ENCODE results near the gene CEP43.

CEP43 gene

DNA sequence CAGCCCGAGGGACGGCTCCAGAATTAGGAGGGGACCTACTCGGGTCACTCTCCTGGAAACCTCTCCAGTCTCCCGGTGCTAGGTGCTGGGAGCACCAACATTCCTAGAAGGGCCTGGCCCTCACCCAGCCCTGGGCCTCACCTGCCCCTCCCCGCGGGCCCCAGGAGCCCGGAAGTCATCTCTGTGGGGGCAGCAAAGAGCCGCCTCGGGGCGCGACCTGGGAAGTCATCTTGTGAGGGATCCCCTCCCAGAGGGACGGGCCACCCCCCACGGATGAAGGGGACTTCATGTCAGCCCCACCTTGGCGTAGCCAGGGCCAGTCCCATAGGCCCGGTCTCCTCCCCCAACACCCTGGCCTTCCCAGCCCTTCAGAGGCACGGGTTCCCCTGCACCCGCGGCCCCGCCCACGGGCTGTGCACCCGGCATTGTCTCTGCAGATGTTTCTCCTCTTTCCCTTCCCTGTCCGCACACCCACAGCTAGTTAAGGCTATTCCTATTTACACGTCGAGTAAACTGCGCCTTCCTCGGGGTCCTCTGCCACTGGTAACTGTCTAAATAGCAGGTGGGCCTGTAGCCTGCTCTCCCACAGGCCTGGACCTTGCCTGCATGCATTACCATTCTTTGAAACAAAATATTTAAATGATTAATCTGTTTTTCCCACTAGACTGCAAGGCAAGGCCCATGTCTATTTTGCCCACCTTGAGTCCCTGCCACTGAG lies 42.0 kb upstream of the CEP43 start:
- H3K4me1 Mint-ChIP-seq (ENCODE audit: low read depth): peaks cover 62% of the 10 kb centered on the region
- H3K27ac Mint-ChIP-seq: peak overlapping the region; percentile 90
- H3K9me3 Mint-ChIP-seq: no peaks in the 10 kb centered on the region
- no peaks in the 10 kb centered on the region for H3K27me3 Mint-ChIP-seq (ENCODE audit: low read depth)
- H3K4me3 Mint-ChIP-seq: peak overlapping the region; percentile 98
- peaks cover 13% of the 10 kb centered on the region for H3K36me3 Mint-ChIP-seq (ENCODE audit: low read depth)

DNA sequence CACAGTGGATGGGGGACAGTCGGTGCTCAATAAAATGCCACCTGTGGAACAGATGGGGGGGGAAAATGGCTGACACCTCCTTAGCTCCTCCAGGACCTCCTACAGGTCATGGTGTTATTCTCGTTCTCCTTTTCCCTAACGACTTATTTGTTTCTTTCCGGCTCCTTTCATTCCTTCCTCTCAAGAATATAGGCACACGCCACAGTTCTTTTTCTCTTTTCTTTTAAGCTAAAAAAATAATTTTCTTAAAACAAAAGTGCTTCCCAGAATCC lies 41.5 kb upstream of the CEP43 start:
- no peaks in the 10 kb centered on the region for H3K9me3 Mint-ChIP-seq
- peak overlapping the region; percentile 90 for H3K27ac Mint-ChIP-seq
- peaks cover 58% of the 10 kb centered on the region for H3K4me1 Mint-ChIP-seq (ENCODE audit: low read depth)
- peak overlapping the region; percentile 98 for H3K4me3 Mint-ChIP-seq
- H3K36me3 Mint-ChIP-seq (ENCODE audit: low read depth): peaks cover 10% of the 10 kb centered on the region
- H3K27me3 Mint-ChIP-seq (ENCODE audit: low read depth): no peaks in the 10 kb centered on the region

DNA sequence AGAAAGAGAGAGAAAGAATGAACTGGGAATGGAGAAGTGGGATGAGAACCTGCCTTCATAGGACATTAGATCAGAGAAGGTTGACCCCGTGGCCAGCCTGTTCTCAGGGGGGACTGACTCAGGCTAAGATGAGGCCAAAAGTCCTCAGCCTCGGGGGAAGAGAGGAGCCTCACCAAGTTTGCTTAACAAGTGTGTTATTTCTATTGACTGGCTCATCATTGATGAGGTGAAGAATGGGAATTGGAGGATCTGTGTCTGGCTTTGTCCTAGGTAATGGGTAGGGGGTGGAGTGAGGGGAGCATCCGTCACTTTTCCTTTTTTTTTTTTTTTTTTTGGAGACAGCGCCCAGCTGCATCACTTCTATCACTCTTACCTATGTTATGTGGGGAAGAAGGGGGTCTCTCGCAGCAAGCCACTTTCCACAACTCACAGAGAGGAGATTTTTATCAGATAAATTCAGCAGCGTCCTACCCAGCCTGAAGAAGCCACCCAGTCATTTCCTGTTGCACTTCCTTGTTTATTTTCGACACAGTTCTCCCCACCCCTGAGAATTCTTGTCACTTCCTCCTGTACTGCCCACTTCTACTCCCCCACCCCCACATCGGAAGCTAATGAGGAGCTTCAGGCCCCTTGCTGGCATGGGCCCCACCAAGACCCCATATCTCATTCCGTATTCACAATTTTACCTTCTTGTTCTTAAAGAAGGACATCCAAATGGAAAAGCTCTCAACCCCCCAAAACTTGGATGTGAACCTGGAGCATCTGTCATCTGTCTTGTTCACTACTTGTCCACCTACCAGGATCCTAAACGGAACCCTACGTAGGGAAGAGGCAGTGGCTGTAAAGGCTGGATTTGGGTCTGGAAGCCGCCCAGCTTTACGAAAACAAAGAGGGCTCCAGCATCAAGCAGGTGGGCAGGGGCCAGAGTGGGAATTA lies 40.0 kb upstream of the CEP43 start:
- peaks cover 49% of the 10 kb centered on the region for H3K4me1 Mint-ChIP-seq (ENCODE audit: low read depth)
- H3K4me3 Mint-ChIP-seq: peak overlapping the region; percentile 98
- no peaks in the 10 kb centered on the region for H3K27me3 Mint-ChIP-seq (ENCODE audit: low read depth)
- peaks cover 9% of the 10 kb centered on the region for H3K36me3 Mint-ChIP-seq (ENCODE audit: low read depth)
- peak overlapping the region; percentile 90 for H3K27ac Mint-ChIP-seq
- H3K9me3 Mint-ChIP-seq: peaks cover 6% of the 10 kb centered on the region

DNA sequence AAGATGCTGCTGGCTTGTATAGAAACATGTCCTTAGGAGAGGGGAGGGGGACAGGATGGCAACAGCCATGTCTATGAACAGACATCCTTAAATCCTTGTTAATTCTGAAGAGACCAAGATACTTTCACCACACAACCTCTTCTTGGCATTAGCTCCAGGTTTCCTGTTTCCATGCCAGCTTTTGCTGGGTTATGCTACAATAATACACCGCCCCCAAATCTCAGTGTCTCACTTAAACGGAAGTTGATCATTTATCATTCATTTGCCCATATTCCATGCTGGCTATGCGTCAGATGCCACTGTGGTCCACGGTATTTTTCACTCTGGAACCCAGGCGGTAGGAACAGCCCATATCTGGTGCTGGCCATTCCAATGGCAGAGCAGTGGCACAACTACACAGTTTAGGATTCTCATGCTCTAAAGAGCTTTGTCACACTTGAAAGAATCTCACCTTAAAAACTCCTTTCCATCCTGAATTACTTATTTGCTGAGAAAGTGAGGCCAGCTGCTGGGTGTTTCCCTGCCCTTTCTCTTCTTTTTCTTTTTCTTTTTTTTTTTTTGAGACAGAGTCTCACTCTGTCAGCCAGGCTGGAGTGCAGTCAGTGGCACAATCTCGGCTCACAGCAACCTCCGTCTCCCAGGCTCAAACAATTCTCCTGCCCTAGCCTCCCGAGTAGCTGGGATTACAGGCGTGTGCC lies 39.1 kb upstream of the CEP43 start:
- peaks cover 12% of the 10 kb centered on the region for H3K9me3 Mint-ChIP-seq
- peaks cover 44% of the 10 kb centered on the region for H3K4me1 Mint-ChIP-seq (ENCODE audit: low read depth)
- peak overlapping the region; percentile 57 for H3K4me3 Mint-ChIP-seq

DNA sequence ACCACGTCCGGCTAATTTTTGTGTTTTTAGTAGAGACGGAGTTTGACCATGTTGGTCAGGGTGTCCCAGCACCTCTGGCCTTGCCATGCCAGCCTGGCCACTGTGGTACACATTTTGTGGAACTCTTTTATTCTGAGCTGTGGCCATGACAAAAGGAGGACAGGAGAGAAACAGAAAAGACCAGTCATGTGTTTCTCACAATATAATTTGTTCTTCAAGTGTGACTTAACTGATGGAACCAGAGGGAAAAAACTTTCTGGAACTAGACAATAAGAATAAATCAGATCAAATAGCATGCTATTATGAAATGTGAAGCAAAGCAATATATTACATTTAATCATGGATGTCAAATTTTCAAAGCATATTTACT lies 38.6 kb upstream of the CEP43 start:
- peaks cover 41% of the 10 kb centered on the region for H3K4me1 Mint-ChIP-seq (ENCODE audit: low read depth)
- H3K36me3 Mint-ChIP-seq (ENCODE audit: low read depth): peaks cover 8% of the 10 kb centered on the region
- H3K4me3 Mint-ChIP-seq: no peak overlapping the region
- peak overlapping the region; percentile 90 for H3K27ac Mint-ChIP-seq
- H3K27me3 Mint-ChIP-seq (ENCODE audit: low read depth): no peaks in the 10 kb centered on the region
- peaks cover 12% of the 10 kb centered on the region for H3K9me3 Mint-ChIP-seq

More for the DNA sequence above, 39.1 kb upstream of the CEP43 start:
- H3K27me3 Mint-ChIP-seq (ENCODE audit: low read depth): no peaks in the 10 kb centered on the region
- H3K36me3 Mint-ChIP-seq (ENCODE audit: low read depth): peaks cover 10% of the 10 kb centered on the region
- peak overlapping the region; percentile 90 for H3K27ac Mint-ChIP-seq

DNA sequence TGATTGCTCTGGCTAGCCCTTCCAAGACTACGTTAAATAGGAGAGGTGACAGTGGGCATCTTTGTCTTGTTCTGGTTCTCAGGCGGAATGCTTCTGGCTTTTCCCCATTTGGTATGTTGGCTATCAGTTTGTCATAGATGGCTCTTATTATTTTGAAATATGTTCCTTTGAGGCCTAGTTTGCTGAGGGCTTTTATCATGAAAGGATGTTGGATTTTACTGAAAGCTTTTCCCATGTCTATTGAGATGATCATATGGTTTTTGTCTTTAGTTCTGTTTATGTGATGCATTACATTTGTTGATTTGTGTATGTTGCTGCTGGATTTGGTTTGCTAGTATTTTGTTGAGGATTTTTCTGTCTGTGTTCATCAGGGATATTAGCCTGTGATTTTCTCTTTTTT lies 32.9 kb upstream of the CEP43 start:
- Mint-ChIP-seq H3K4me3 (no peak overlapping the region), H3K36me3 (ENCODE audit: low read depth) (peaks cover 41% of the 10 kb centered on the region), H3K27ac (no peak overlapping the region), H3K9me3 (peaks cover 33% of the 10 kb centered on the region), H3K4me1 (ENCODE audit: low read depth) (peaks cover 26% of the 10 kb centered on the region), H3K27me3 (ENCODE audit: low read depth) (no peaks in the 10 kb centered on the region)

DNA sequence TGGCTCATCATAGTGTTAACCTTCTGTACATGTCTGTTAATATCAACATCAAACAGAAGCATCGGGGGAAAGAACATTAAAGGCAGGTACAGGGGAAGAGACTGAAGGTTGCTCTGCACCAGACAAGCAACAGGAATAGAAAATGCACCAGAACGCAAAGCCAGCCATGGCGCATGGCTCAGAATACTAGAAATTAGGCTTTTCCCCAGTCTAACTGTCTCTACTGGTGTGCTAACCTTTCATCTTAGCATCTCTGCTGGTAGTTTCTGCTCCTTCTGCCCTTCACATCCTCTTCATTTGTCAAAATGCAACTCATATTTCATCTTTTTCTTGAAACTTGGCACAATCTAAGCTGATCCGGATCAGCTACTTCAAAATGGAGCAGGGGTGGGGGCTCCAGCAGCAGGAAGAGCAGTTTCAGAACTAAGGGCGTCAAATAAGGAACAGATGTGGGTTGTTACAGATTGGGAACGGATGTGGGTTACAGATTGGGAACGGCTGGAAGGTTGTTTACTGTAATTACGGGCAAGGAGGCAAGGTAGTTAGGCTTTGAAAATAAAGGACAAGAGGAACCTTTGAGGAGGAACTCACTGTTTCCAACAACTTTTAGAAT lies 29.7 kb upstream of the CEP43 start:
- Mint-ChIP-seq H3K27ac (peak overlapping the region; percentile 90), H3K4me3 (peak overlapping the region; percentile 71), H3K4me1 (ENCODE audit: low read depth) (peaks cover 46% of the 10 kb centered on the region), H3K9me3 (peaks cover 24% of the 10 kb centered on the region), H3K36me3 (ENCODE audit: low read depth) (peaks cover 50% of the 10 kb centered on the region), H3K27me3 (ENCODE audit: low read depth) (no peaks in the 10 kb centered on the region)

DNA sequence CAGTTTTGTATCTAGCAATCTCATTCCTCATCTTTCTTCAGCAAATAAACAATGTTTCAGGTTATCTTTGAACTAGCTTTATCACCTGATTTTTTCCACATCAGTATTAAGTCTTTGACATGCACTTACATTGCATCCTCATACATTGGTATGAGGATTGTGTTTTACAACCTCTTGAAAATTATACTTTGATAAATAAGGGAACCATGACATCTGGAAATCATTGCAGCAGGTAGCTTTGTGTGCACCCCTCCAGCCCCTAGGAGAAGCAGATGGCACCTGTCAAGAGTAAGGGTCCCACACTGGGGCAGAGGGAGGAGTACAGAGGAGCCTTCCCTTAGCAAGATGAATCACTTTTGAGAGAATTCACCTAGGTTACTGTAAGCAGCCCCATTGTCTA lies 29.1 kb upstream of the CEP43 start:
- H3K9me3 Mint-ChIP-seq: peaks cover 21% of the 10 kb centered on the region
- H3K27ac Mint-ChIP-seq: peak overlapping the region; percentile 90
- peaks cover 47% of the 10 kb centered on the region for H3K36me3 Mint-ChIP-seq (ENCODE audit: low read depth)
- no peaks in the 10 kb centered on the region for H3K27me3 Mint-ChIP-seq (ENCODE audit: low read depth)
- peak overlapping the region; percentile 50 for H3K4me3 Mint-ChIP-seq
- H3K4me1 Mint-ChIP-seq (ENCODE audit: low read depth): peaks cover 52% of the 10 kb centered on the region

DNA sequence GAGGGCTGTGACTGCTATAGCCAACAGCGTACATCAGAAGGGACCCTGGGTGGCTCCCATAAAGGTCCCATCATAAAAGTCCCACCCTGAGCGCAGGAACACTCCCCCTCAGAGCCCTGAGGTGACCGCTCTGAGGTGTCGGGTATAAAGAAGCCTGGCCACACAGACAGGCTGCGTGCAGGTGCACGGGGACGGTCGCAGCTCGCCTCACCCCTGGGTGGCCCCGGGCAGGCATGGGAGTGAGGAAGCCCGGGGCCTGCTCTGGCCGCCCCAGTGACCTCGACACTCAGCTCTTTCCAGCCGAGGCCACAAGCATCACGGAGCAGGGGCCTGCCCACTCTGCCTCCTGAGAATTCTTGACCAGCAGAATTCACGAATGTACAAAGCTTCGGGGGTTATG lies 28.4 kb upstream of the CEP43 start:
- Mint-ChIP-seq H3K9me3 (peaks cover 21% of the 10 kb centered on the region), H3K27me3 (ENCODE audit: low read depth) (no peaks in the 10 kb centered on the region), H3K4me1 (ENCODE audit: low read depth) (peaks cover 53% of the 10 kb centered on the region), H3K27ac (peak overlapping the region; percentile 90), H3K36me3 (ENCODE audit: low read depth) (peaks cover 46% of the 10 kb centered on the region), H3K4me3 (no peak overlapping the region)

DNA sequence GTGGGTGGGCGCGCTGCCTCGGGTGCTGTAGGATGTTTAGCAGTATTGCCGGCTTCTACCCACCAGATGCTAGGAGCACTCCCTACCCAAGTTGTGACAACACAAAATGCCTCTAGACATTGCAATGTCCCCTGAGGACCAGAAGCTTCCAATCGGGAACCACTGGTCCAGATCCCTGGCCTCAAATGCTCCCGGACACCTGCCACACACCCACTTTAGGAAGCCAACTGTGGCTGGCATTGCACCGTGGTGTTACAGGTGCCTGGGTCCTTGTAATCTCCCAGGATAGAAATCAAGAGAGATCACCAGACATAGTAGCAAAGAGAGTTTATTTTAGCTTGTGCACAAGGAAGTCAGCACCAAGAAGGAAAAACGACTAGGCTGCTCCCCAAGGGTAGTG lies 27.9 kb upstream of the CEP43 start:
- Mint-ChIP-seq H3K4me1 (ENCODE audit: low read depth) (peaks cover 53% of the 10 kb centered on the region), H3K36me3 (ENCODE audit: low read depth) (peaks cover 41% of the 10 kb centered on the region), H3K27ac (peak overlapping the region; percentile 74)

DNA sequence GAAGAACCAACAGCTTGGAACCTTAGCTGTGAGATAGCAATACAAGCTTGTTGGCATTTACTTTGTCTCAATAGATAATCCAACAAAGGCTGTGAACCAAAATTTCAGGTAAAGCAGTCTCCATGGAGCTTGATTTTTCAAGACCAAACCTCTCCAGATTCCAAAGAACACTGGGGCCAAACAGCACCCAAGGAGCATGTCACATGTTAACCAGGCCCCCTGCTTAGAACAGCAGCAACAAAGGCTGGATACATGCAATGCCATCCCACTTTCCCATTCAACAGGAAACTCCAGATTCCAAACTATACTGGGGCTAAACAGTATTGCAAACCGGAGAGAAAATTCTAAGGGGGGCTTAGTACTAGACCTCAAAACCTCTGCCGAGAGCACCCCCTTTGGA lies 27.1 kb upstream of the CEP43 start:
- Mint-ChIP-seq H3K4me3 (peak overlapping the region; percentile 17), H3K4me1 (ENCODE audit: low read depth) (peaks cover 53% of the 10 kb centered on the region), H3K9me3 (peaks cover 8% of the 10 kb centered on the region), H3K27ac (peak overlapping the region; percentile 74), H3K36me3 (ENCODE audit: low read depth) (peaks cover 37% of the 10 kb centered on the region), H3K27me3 (ENCODE audit: low read depth) (no peaks in the 10 kb centered on the region)

More for the DNA sequence above, 27.9 kb upstream of the CEP43 start:
- H3K27me3 Mint-ChIP-seq (ENCODE audit: low read depth): no peaks in the 10 kb centered on the region
- H3K4me3 Mint-ChIP-seq: peak overlapping the region; percentile 25
- H3K9me3 Mint-ChIP-seq: peaks cover 17% of the 10 kb centered on the region

DNA sequence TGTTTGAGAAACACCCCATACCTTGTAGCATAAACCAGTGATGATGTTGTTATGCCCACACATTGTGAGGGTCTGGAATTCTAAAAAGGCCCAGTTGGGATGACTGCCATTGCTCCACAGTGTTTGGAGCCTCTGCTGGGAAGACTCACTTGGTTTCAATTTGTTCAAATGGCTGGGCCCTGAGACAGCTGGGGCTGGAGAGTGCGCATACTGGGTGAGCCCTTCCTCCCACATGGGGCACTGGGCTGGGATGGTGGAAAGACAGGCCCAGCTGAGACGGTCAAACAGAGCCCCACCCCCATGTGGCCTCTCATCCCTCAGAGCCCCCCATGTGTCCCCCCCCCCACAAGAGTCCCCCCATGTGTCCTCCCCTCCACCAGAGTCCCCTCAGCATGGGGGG lies 22.6 kb upstream of the CEP43 start:
- Mint-ChIP-seq H3K27me3 (ENCODE audit: low read depth) (no peaks in the 10 kb centered on the region), H3K27ac (no peak overlapping the region), H3K36me3 (ENCODE audit: low read depth) (peaks cover 21% of the 10 kb centered on the region), H3K4me3 (no peak overlapping the region), H3K4me1 (ENCODE audit: low read depth) (peaks cover 29% of the 10 kb centered on the region), H3K9me3 (no peaks in the 10 kb centered on the region)

DNA sequence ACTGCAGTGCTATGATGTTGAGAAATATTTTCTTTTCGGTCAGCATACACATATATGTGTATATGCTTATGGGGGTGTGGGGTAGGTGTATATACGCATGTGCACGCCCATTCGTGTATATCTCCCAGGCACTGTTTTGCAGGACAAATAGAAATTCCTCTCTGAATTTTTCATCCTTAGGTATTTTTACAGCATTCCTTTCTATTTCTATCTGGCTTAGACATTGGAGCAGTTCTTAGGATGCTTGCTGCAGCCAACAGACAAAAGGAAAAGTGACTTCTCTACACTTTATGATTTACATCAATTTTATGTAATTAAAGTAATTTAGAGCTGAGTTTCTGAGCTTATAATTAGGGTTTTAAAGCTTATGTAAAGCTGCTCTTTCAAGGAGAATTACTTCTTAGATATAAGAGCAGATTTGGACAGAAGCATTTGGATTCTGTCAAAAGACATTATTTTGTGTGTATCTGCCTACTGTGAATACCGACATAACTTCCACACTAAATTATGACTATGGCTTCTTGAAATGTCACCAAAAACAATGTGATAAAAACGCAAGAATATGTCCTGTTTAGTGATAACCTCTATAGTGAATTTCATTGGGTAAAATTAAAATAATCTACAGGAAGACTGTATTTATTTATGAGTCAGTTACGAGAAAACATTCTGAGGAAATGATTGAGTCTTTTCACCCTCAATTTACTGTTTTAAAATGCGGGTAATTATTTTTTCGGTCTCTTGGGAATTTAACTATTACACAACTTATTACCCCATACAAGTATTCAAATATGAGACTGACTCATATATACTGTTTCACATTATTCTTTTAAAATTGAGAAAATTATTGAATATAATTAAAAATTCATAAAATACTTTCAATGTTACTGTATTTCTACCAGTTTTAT lies 21.3 kb upstream of the CEP43 start:
- Mint-ChIP-seq H3K27me3 (ENCODE audit: low read depth) (no peaks in the 10 kb centered on the region), H3K9me3 (no peaks in the 10 kb centered on the region), H3K36me3 (ENCODE audit: low read depth) (peaks cover 21% of the 10 kb centered on the region), H3K27ac (no peak overlapping the region), H3K4me1 (ENCODE audit: low read depth) (peaks cover 20% of the 10 kb centered on the region), H3K4me3 (no peak overlapping the region)
